HepG2 (cell line): Measurements from ENCODE around the gene STH. TPM values are rescaled to one million over a fixed set of nuclear protein-coding genes. Genes with fewer than 3 reads are reported as not detected.

ENCODE experiments used
- AHR ChIP-seq: IDR thresholded peaks from 2 replicates; pipeline ENCODE4 v1.6.1; 2018; ENCODE audit warnings: missing genetic modification reagents, missing compliant biosample characterization
- HDAC1 ChIP-seq: sonication (generic); formaldehyde crosslinking; IDR thresholded peaks from 2 replicates; pipeline ENCODE4 v1.5.1; 2020; ENCODE audit warnings: mild to moderate bottlenecking, missing genetic modification reagents
- KDM6A ChIP-seq: IDR thresholded peaks from 2 replicates; pipeline ENCODE4 v1.6.1; 2016; ENCODE audit warnings: low read depth
- MED13 ChIP-seq: sonication (generic); formaldehyde crosslinking; IDR thresholded peaks from 2 replicates; pipeline ENCODE4 v1.5.0; 2020; ENCODE audit warnings: missing genetic modification reagents
- PHF21A ChIP-seq: sonication (generic); formaldehyde crosslinking; IDR thresholded peaks from 2 replicates; pipeline ENCODE4 v1.5.0; 2020; ENCODE audit warnings: mild to moderate bottlenecking, missing genetic modification reagents
- ZBTB1 ChIP-seq: sonication (generic); formaldehyde crosslinking; IDR thresholded peaks from 2 replicates; pipeline ENCODE4 v1.4.0; 2020; ENCODE audit warnings: missing genetic modification reagents, borderline replicate concordance
- ZMYM4 ChIP-seq: sonication (generic); formaldehyde crosslinking; IDR thresholded peaks from 2 replicates; pipeline ENCODE4 v1.8.1; 2023; ENCODE audit warnings: mild to moderate bottlenecking, missing genetic modification reagents
- ZNF121 ChIP-seq: sonication (generic); formaldehyde crosslinking; IDR thresholded peaks from 2 replicates; pipeline ENCODE4 v1.5.0; 2020; ENCODE audit warnings: mild to moderate bottlenecking, missing genetic modification reagents
- ZNF160 ChIP-seq: sonication (generic); formaldehyde crosslinking; IDR thresholded peaks from 2 replicates; pipeline ENCODE4 v1.8.0; 2022; ENCODE audit warnings: mild to moderate bottlenecking, inconsistent platforms, missing genetic modification reagents
- ZNF709 ChIP-seq: sonication (generic); formaldehyde crosslinking; IDR thresholded peaks from 2 replicates; pipeline ENCODE4 v1.5.0; 2020; ENCODE audit warnings: mild to moderate bottlenecking, missing genetic modification reagents
- ZNF850 ChIP-seq: sonication (generic); formaldehyde crosslinking; conservative IDR thresholded peaks from 2 replicates; pipeline ENCODE4 v1.9.0; 2021; ENCODE audit warnings: mild to moderate bottlenecking, missing genetic modification reagents
- polyA plus RNA-seq, 8 experiments: library from polyadenylated mRNA; depleted of rRNA in 3 of 8; stranded (reverse) in 7 of 8; unstranded in 1 of 8; fragments of >200 nt; fragmentation: Illumina TruSeq in 4 of 8; extraction: Trizol in 4 of 8; gene quantifications; 2 replicates each; pipeline versions ENCODE4 v1.2.1 to v1.2.3, GENCODE V29; 2011 to 2016; ENCODE audit warnings: low read depth in 4 of 8, missing spikeins in 1 of 8, mixed read lengths in 1 of 8; ENCODE audit not compliant: insufficient read depth in 1 of 8
- total RNA-seq, 5 experiments: library from RNA; depleted of rRNA; stranded (reverse); fragments of >200 nt; fragmentation: Illumina TruSeq; extraction: Trizol; gene quantifications; 2 replicates each; pipeline ENCODE4 v1.2.3, GENCODE V29; 2016; ENCODE audit warnings: low read depth in 1 of 5
- TF ChIP-seq, protein P1 (sequence below): sonication (generic); formaldehyde crosslinking; IDR thresholded peaks from 2 replicates; pipeline ENCODE4; 2020; ENCODE audit warnings: missing genetic modification reagents, mild to moderate bottlenecking, borderline replicate concordance
- TF ChIP-seq, protein P2 (sequence below): sonication (generic); formaldehyde crosslinking; IDR thresholded peaks from 2 replicates; pipeline ENCODE4 v1.8.0; 2022; ENCODE audit warnings: low read depth, missing genetic modification reagents
- TF ChIP-seq, protein P3 (sequence below): sonication (generic); formaldehyde crosslinking; IDR thresholded peaks from 2 replicates; pipeline ENCODE4 v1.5.0; 2020; ENCODE audit warnings: missing genetic modification reagents
- TF ChIP-seq, protein P4 (sequence below): sonication (generic); formaldehyde crosslinking; IDR thresholded peaks from 2 replicates; pipeline ENCODE4 v1.8.1; 2023; ENCODE audit warnings: mild to moderate bottlenecking, inconsistent platforms, moderate library complexity, missing genetic modification reagents, borderline replicate concordance
- TF ChIP-seq, protein P5 (sequence below): sonication (generic); formaldehyde crosslinking; IDR thresholded peaks from 2 replicates; pipeline ENCODE4 v1.4.0; 2020; ENCODE audit warnings: missing genetic modification reagents, mild to moderate bottlenecking, borderline replicate concordance
- TF ChIP-seq, protein P6 (sequence below): IDR thresholded peaks from 2 replicates; pipeline ENCODE4 v1.6.1; 2018; ENCODE audit warnings: missing genetic modification reagents

STH gene
- total and polyA plus RNA-seq, 2 of the 13 experiments (the other 11 are each of a cell fraction or from before 2014, with no cell fraction given) = not detected

DNA sequence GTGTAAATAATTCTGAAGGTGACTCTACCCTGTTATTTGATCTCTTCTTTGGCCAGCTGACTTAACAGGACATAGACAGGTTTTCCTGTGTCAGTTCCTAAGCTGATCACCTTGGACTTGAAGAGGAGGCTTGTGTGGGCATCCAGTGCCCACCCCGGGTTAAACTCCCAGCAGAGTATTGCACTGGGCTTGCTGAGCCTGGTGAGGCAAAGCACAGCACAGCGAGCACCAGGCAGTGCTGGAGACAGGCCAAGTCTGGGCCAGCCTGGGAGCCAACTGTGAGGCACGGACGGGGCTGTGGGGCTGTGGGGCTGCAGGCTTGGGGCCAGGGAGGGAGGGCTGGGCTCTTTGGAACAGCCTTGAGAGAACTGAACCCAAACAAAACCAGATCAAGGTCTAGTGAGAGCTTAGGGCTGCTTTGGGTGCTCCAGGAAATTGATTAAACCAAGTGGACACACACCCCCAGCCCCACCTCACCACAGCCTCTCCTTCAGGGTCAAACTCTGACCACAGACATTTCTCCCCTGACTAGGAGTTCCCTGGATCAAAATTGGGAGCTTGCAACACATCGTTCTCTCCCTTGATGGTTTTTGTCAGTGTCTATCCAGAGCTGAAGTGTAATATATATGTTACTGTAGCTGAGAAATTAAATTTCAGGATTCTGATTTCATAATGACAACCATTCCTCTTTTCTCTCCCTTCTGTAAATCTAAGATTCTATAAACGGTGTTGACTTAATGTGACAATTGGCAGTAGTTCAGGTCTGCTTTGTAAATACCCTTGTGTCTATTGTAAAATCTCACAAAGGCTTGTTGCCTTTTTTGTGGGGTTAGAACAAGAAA lies 5.1 kb downstream of the STH start (continued):
- TF ChIP-seq, protein P1, sequence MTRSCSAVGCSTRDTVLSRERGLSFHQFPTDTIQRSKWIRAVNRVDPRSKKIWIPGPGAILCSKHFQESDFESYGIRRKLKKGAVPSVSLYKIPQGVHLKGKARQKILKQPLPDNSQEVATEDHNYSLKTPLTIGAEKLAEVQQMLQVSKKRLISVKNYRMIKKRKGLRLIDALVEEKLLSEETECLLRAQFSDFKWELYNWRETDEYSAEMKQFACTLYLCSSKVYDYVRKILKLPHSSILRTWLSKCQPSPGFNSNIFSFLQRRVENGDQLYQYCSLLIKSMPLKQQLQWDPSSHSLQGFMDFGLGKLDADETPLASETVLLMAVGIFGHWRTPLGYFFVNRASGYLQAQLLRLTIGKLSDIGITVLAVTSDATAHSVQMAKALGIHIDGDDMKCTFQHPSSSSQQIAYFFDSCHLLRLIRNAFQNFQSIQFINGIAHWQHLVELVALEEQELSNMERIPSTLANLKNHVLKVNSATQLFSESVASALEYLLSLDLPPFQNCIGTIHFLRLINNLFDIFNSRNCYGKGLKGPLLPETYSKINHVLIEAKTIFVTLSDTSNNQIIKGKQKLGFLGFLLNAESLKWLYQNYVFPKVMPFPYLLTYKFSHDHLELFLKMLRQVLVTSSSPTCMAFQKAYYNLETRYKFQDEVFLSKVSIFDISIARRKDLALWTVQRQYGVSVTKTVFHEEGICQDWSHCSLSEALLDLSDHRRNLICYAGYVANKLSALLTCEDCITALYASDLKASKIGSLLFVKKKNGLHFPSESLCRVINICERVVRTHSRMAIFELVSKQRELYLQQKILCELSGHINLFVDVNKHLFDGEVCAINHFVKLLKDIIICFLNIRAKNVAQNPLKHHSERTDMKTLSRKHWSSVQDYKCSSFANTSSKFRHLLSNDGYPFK = peak; percentile 59; the same call in 1 of the 2 replicates
- TF ChIP-seq AHR (CRISPR knock-in tag) (no peak), PHF21A (CRISPR knock-in tag) (peak; percentile 93), ZNF850 (CRISPR knock-in tag) (no peak), HDAC1 (CRISPR knock-in tag) (peak; percentile 94), KDM6A (CRISPR knock-in tag) (peak; percentile 77), MED13 (CRISPR knock-in tag) (peak; percentile 64; the same call in 1 of the 2 replicates), ZNF709 (0 out of 2 replicates have a peak, but pooled peaks have one; percentile 71), ZNF121 (CRISPR knock-in tag) (peak; percentile 61), ZNF160 (CRISPR knock-in tag) (peak; percentile 78; the same call in 1 of the 2 replicates), ZMYM4 (CRISPR knock-in tag) (peak; percentile 54; the same call in 1 of the 2 replicates), ZBTB1 (CRISPR knock-in tag) (no peak)
- TF ChIP-seq, protein P2, sequence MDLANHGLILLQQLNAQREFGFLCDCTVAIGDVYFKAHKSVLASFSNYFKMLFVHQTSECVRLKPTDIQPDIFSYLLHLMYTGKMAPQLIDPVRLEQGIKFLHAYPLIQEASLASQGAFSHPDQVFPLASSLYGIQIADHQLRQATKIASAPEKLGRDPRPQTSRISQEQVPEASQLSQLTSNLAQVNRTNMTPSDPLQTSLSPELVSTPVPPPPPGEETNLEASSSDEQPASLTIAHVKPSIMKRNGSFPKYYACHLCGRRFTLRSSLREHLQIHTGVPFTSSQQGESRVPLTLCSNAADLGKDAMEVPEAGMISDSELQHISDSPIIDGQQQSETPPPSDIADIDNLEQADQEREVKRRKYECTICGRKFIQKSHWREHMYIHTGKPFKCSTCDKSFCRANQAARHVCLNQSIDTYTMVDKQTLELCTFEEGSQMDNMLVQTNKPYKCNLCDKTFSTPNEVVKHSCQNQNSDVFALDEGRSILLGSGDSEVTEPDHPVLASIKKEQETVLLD (CRISPR knock-in tag) = no peak
- TF ChIP-seq, protein P3, sequence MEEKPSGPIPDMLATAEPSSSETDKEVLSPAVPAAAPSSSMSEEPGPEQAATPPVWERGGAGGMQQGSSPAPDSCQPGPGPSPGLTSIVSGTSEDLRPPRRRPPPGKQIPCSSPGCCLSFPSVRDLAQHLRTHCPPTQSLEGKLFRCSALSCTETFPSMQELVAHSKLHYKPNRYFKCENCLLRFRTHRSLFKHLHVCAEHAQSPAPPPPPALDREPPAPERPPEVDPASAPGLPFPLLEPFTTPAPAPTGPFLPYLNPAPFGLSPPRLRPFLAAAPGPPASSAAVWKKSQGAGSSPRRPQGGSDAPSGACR (CRISPR knock-in tag) = peak; percentile 73; the same call in 1 of the 2 replicates
- TF ChIP-seq, protein P4, sequence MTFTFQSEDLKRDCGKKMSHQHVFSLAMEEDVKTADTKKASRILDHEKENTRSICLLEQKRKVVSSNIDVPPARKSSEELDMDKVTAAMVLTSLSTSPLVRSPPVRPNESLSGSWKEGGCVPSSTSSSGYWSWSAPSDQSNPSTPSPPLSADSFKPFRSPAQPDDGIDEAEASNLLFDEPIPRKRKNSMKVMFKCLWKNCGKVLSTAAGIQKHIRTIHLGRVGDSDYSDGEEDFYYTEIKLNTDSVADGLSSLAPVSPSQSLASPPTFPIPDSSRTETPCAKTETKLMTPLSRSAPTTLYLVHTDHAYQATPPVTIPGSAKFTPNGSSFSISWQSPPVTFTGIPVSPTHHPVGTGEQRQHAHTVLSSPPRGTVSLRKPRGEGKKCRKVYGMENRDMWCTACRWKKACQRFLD = 0 out of 2 replicates have a peak, but pooled peaks have one; percentile 44
- TF ChIP-seq, protein P5, sequence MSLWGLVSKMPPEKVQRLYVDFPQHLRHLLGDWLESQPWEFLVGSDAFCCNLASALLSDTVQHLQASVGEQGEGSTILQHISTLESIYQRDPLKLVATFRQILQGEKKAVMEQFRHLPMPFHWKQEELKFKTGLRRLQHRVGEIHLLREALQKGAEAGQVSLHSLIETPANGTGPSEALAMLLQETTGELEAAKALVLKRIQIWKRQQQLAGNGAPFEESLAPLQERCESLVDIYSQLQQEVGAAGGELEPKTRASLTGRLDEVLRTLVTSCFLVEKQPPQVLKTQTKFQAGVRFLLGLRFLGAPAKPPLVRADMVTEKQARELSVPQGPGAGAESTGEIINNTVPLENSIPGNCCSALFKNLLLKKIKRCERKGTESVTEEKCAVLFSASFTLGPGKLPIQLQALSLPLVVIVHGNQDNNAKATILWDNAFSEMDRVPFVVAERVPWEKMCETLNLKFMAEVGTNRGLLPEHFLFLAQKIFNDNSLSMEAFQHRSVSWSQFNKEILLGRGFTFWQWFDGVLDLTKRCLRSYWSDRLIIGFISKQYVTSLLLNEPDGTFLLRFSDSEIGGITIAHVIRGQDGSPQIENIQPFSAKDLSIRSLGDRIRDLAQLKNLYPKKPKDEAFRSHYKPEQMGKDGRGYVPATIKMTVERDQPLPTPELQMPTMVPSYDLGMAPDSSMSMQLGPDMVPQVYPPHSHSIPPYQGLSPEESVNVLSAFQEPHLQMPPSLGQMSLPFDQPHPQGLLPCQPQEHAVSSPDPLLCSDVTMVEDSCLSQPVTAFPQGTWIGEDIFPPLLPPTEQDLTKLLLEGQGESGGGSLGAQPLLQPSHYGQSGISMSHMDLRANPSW (CRISPR knock-in tag) = 0 out of 2 replicates have a peak, but pooled peaks have one; percentile 88
- TF ChIP-seq, protein P6, sequence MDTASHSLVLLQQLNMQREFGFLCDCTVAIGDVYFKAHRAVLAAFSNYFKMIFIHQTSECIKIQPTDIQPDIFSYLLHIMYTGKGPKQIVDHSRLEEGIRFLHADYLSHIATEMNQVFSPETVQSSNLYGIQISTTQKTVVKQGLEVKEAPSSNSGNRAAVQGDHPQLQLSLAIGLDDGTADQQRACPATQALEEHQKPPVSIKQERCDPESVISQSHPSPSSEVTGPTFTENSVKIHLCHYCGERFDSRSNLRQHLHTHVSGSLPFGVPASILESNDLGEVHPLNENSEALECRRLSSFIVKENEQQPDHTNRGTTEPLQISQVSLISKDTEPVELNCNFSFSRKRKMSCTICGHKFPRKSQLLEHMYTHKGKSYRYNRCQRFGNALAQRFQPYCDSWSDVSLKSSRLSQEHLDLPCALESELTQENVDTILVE (CRISPR knock-in tag) = no peak
